Activated CD4-positive, alpha-beta T cell treated with anti-CD3 and anti-CD28 coated beads, Interleukin-2, amount 50 U/mL, for 24 hours (primary cell): Measurements from ENCODE around the gene MTHFD1.

ENCODE experiments used
- DNase-seq, 2 donors: peaks; one replicate each; pipeline ENCODE4 v3.0.0-alpha.2; 2020; ENCODE audit warnings: low read depth in 1 of 2, low spot score in 1 of 2

The MTHFD1 gene

GRCh38 chr14:64405295-64405694 is 17.1 kb downstream of the MTHFD1 start:
- DNase-seq, result no peak

- DNase-seq, result no peak
These were observed 19.2 kb downstream of the MTHFD1 start for GRCh38 chr14:64407329-64407728.

- DNase-seq, result no peak
These were observed 21.2 kb downstream of the MTHFD1 start for GRCh38 chr14:64409126-64409920.

- DNase-seq, result no peak
These were observed 22.1 kb downstream of the MTHFD1 start for GRCh38 chr14:64410084-64410774.

- DNase-seq, result no peak
These were observed 22.8 kb downstream of the MTHFD1 start for GRCh38 chr14:64411001-64411400.

- DNase-seq, result no peak
These were observed 24.1 kb downstream of the MTHFD1 start for GRCh38 chr14:64412237-64412636.

GRCh38 chr14:64416348-64416932 is 28.3 kb downstream of the MTHFD1 start:
- DNase-seq, result no peak

GRCh38 chr14:64417055-64417770 is 29.1 kb downstream of the MTHFD1 start:
- DNase-seq, result no peak

GRCh38 chr14:64417771-64418125 is 29.6 kb downstream of the MTHFD1 start:
- no peak for DNase-seq

- no peak for DNase-seq
These were observed 30.9 kb downstream of the MTHFD1 start for GRCh38 chr14:64419003-64419402.

- no peak for DNase-seq
These were observed 33.0 kb downstream of the MTHFD1 start for GRCh38 chr14:64421166-64421565.

- DNase-seq, result no peak
These were observed 33.9 kb downstream of the MTHFD1 start for GRCh38 chr14:64422005-64422404.

- DNase-seq, result no peak
These were observed 34.6 kb downstream of the MTHFD1 start for GRCh38 chr14:64422756-64423155.

- DNase-seq, result no peak
These were observed 35.8 kb downstream of the MTHFD1 start for GRCh38 chr14:64423987-64424386.

- DNase-seq, result no peak
These were observed 46.4 kb downstream of the MTHFD1 start for GRCh38 chr14:64434528-64434927.

- no peak for DNase-seq
These were observed 50.2 kb downstream of the MTHFD1 start for GRCh38 chr14:64438181-64438841.

- DNase-seq, result no peak
These were observed 51.0 kb downstream of the MTHFD1 start for GRCh38 chr14:64439141-64439540.

GRCh38 chr14:64440494-64440893 is 52.3 kb downstream of the MTHFD1 start:
- no peak for DNase-seq

- no peak for DNase-seq
These were observed 54.3 kb downstream of the MTHFD1 start for GRCh38 chr14:64442300-64442988.

GRCh38 chr14:64444140-64444539 is 56.0 kb downstream of the MTHFD1 start:
- no peak for DNase-seq
